ENCODE results near the gene NRCAM.

- TF ChIP-seq CTCF (IDR thresholded peaks at IDR 0.05; ENCODE audit: insufficient read depth, low read depth, low read length), result no peak
- TF ChIP-seq EZH2 (IDR thresholded peaks at IDR 0.05; ENCODE audit: insufficient read depth, low read length), result no peak
These were observed 156.8 kb downstream of the NRCAM start for GRCh38 chr7:108299251-108299973.
